ENCODE measurements around the gene ZNF700. TPM values are rescaled to one million over a fixed set of nuclear protein-coding genes. Genes with fewer than 3 reads are reported as not detected.
"Not testable (repeated sequence)": the region's sequence is repeated elsewhere in the genome, so short reads cannot be mapped to it uniquely, and the experiment has no call there.

The ZNF700 gene
- polyA plus RNA-seq, 12 donors, result 4.3 to 14.4 (median 8.1) TPM; not detected in 1

DNA sequence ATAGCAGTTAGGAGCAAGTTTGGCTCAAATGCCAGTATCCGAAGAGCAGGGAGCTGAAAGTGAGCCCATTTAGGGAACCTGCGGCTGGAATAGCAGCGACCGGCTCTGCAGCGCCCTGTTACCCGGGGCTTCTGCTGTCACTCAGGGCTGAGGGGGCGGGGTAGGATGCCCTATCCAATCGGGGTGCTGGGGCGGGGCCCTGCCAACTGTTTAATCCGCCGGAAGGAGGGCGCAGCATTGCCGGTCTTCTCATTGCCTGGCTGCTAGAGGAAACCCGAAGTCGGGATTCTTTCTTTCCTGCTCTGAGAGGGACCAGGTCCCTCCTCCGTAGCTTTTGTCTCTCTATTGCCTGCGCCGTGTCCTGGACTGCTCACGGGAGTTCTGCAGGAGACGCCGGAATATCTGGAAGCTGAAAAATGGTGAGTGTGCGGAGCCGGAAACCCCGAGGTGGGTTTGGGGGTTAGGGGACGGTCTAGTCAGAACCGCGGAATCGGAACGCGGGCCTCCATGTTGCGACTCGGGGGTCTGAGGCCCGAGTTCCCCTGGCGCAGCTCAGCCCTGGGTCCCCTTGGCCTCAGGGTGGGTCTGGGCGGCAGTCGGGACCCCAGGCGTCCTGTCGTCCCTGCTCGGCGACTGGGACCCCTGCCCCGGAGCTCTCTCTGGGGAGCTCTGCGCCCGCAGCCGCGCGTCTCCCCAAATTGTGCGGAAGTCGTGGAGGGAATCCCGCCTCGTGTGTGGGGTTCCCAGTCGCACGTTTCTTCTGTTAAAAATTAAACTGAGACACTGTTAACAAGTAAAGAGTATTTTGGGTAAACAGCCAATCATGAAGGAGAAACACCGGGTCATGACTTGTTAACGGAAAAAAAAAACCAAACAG is 62.7 kb downstream of the ZNF700 start:
- DNase-seq, result peak; percentile 90

DNA sequence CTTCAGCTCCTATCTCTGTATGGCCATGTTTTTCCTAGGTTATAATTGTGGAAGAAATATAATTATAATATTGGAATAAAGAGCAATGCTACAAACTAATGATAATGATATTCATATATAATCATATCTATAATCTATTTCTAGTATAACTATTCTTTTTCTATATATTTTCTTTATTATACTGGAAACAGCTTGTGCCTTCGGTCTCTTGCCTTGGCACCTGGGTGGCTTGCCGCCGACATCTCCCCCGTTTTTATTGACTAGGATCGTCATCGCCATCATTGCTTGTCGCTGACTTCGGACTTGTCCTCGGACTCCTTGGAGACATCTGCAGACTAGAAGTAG is 64.2 kb downstream of the ZNF700 start:
- no peak for DNase-seq

GRCh38 chr19:11991921-11992320 is 67.0 kb downstream of the ZNF700 start:
- DNase-seq, result not testable (repeated sequence)

- no peak for DNase-seq
Measured at GRCh38 chr19:11995174-11995573, 70.3 kb downstream of the ZNF700 start.

Other genes starting within 250 kb of the ZNF700 start
- 1 to 10 TPM in 10 of 12 donors, not detected in 2; 3.7 to 8.0 (median 5.4) TPM for gene ZNF823, start 186.2 kb upstream of the ZNF700 start, polyA plus RNA-seq (ENCODE audit: insufficient read length in 12 of 12)
- 10 to 100 TPM in 3 of 12 donors, 1 to 10 TPM in 8, not detected in 1; 2.3 to 13.1 (median 7.6) TPM for gene ZNF441, start 158.1 kb upstream of the ZNF700 start, polyA plus RNA-seq (ENCODE audit: insufficient read length in 12 of 12)
- gene ZNF491, start 126.6 kb upstream of the ZNF700 start, polyA plus RNA-seq (ENCODE audit: insufficient read length in 12 of 12), result 1 to 10 TPM in 10 of 12 donors, not detected in 2; 2.6 to 6.1 (median 4.0) TPM
- gene ZNF440, start 110.8 kb upstream of the ZNF700 start, polyA plus RNA-seq (ENCODE audit: insufficient read length in 12 of 12), result 10 to 100 TPM in 2 of 12 donors, 1 to 10 TPM in 9, not detected in 1; 3.8 to 14.2 (median 6.1) TPM
- 10 to 100 TPM in 1 of 12 donors, 1 to 10 TPM in 10, not detected in 1; 2.9 to 11.7 (median 5.5) TPM for gene ZNF439, start 76.4 kb upstream of the ZNF700 start, polyA plus RNA-seq (ENCODE audit: insufficient read length in 12 of 12)
- gene ZNF69, start 37.3 kb upstream of the ZNF700 start, polyA plus RNA-seq (ENCODE audit: insufficient read length in 12 of 12), result 10 to 100 TPM in 1 of 12 donors, 1 to 10 TPM in 10, not detected in 1; 2.8 to 10.5 (median 3.9) TPM
- 1 to 10 TPM in 10 of 12 donors, not detected in 2; 1.2 to 4.2 (median 2.2) TPM for gene ZNF763, start 39.9 kb downstream of the ZNF700 start, polyA plus RNA-seq (ENCODE audit: insufficient read length in 12 of 12)
- gene ZNF433, start 110.6 kb downstream of the ZNF700 start, polyA plus RNA-seq (ENCODE audit: insufficient read length in 12 of 12), result 1 to 10 TPM in 10 of 12 donors, not detected in 2; 2.9 to 7.7 (median 4.8) TPM
- under 1 TPM in 10 of 12 donors, not detected in 2; 0.18 to 0.92 (median 0.52) TPM for gene ZNF878, start 127.9 kb downstream of the ZNF700 start, polyA plus RNA-seq (ENCODE audit: insufficient read length in 12 of 12)
- gene ZNF844, start 139.6 kb downstream of the ZNF700 start, polyA plus RNA-seq (ENCODE audit: insufficient read length in 12 of 12), result 10 to 100 TPM in 9 of 12 donors, 1 to 10 TPM in 3; 8.4 to 62.7 (median 11.7) TPM
- 1 to 10 TPM in 9 of 12 donors, under 1 TPM in 1, not detected in 2; 0.96 to 2.7 (median 1.9) TPM for gene ZNF20, start 215.2 kb downstream of the ZNF700 start, polyA plus RNA-seq (ENCODE audit: insufficient read length in 12 of 12)
- 1 to 10 TPM in 10 of 12 donors, not detected in 2; 3.9 to 7.5 (median 6.0) TPM for gene ZNF625, start 231.6 kb downstream of the ZNF700 start, polyA plus RNA-seq (ENCODE audit: insufficient read length in 12 of 12)
- 10 to 100 TPM in 2 of 12 donors, 1 to 10 TPM in 9, not detected in 1; 6.0 to 10.9 (median 8.6) TPM for gene ZNF136, start 238.0 kb downstream of the ZNF700 start, polyA plus RNA-seq (ENCODE audit: insufficient read length in 12 of 12)